G401 (cell line): ENCODE data around the gene LBX2. TPM values are rescaled to one million over a fixed set of nuclear protein-coding genes. Genes with fewer than 3 reads are reported as not detected.

Source experiments
- DNase-seq: peaks from one replicate; pipeline ENCODE4 v3.0.0-alpha.2; 2015; ENCODE audit warnings: low spot score
- in situ Hi-C: cut with HindIII; loops from 2 replicates; pipeline ENCODE4 v1.10.0; 2016; ENCODE audit warnings: low sequenced_read_pairs, mixed read lengths
- total RNA-seq: library from RNA; depleted of rRNA; stranded (reverse); fragments of >200 nt; shearing (Covaris generic); gene quantifications from 2 replicates; pipeline ENCODE4 v1.2.3, GENCODE V29; 2014

Gene LBX2
- total RNA-seq, 1 experiment from 2014 or later: not detected

DNA sequence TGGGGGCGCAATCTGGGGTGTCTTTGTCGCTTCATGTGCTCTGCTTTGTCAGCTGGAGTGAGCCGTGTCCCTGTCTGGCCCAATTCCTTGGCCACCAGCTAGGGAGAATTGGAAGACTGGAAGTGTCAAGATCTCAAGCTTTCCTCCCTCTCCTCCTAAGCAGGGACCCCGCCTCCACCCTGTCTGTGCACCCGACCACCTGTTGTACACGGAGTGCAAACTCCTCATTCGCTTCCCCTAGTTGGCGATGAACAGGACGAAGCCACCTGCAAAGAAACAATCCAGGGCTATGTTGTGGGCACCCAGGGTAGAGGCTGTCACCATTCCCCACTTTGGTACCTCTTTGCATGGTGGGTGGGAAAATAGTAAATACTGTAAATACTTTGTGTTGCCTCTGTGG, 28.3 kb upstream of the LBX2 start:
- DNase-seq: no peak
- in situ Hi-C loops: no loop called here

DNA sequence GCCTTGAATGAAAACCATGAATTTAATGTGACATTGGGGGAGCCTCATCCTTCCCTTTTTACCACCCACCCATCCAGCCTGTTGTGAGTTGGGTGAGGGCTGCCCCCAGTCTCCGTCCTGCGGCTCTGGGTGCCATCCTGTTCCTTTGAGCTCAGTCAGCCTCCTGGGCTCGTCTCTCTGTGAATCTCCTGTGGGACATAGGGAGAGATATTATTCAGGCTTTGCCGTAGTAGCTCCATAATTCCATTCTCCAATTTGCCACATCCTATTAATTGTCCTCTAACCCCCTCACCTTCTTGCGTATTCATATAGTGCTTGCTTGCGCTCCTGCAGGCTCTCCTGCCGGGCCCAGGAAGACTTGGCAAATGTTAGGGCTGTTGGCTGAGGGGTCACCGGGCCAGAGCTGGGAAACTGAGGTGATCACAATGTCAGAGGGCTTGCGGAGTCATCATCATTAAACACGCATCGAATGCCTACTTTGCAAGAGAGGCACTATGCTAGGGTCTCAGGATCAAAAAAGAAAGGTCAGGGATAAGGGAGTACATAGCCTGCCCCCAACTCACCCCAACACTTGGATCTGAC, 27.3 kb upstream of the LBX2 start:
- DNase-seq: no peak
- in situ Hi-C loops: no loop called here

DNA sequence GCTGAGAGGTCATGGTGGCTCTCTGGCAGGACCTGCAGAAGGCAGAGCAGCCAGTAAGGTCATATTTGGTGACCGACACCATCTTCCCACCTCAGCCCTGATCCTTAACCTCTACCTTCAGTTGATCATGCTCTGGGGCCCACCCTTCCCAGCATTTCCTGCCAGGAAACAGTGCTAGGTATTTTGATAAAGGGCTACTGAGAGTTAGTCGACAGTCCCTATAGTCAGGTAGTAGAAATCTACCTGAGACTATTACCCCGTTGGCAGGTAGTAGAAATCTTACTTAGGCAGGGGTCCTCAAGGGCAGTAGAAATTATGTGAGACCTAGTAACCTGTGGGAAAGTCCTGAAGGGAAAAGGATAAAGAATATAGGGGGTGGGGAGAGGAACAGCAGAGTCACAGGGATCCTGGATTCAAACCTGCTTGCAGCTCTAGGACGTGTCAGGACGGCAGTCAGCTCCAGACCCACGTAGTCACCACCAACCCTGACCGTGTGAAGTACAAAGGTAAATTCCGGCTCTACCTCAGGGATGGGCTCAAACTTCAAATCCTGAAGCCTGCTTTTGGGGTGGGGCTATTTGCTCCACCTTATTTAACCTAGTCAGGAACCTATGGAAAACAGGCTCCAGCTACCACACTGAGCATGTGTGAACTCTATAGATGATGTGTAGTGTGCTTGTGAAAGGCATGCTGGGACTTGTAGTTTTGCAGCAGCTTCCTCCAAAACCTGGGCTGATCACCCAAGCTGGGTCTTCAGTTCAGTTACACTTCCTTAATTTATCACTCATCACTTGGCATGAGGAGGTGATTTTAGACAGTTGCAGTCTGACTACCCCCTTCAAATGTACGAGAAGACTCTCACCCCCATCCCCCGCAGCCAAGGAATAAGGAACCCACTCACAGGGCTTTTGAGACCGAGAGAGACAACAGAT, 26.6 kb upstream of the LBX2 start, which contains the start of gene DQX1:
Gene DQX1, minus strand, starts transcription at position 515 of the 932 bp plus-strand sequence. Its CDS starts 502 bp downstream, at position 13.
- in situ Hi-C loops: no loop called here
- DNase-seq: peak; percentile 54

DNA sequence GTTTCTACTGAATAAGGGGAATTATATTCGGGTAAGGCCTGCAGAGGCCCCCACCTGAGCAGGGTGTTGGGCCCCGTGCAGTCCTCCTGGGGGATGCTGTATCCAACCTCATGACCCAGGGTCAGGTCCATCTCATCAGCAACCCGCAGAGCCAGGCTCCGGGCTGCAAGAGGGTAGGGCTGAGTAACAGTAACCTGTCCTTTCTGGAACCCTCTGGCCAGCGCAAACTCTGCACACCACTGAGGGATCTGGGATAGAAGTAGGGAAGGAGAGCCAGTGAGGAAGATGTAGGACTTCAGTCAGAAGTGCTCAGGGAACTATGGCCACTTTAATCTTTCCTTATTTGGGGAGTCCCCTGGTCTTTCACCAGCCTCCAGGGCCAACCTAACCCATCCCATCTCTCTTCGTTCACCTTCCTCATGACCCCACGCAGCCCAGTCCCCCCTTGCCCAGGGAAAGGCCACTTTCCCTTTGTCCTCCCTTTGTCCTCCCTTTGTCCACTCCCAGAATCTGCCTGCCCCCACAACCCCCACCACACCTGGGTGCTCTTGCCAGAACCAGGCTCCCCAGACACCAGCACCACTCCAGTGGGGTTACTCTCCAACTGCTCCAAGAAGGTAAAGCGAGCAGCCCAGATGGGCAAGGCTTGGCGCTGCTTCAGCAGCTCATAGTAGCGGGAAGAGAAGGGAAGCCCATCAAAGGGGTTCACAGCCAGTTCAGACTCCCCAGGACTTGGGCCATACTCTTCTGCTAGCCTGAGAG, 25.7 kb upstream of the LBX2 start:
- no peak for DNase-seq
- in situ Hi-C loops: no loop called here

DNA sequence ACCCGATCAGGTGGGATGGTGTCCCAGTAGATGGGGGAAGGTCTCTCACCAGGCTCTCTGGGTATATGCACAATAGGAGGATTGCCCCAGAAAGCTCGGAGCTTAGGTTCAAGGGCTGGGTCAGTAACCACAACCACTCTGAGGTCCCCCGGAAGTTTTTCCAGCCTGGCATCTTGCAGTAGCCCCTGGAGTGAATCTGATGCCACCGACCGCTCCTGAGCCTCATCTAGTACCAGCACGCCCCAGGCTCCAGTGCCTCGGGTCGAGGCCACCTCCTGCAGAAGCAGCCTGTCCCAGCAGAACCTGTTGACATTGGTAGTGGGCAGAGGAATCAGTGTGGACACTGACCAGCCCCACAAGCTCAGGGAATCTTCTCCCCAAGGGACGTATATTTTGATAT, 24.6 kb upstream of the LBX2 start:
- no peak for DNase-seq
- in situ Hi-C loops: no loop called here

DNA sequence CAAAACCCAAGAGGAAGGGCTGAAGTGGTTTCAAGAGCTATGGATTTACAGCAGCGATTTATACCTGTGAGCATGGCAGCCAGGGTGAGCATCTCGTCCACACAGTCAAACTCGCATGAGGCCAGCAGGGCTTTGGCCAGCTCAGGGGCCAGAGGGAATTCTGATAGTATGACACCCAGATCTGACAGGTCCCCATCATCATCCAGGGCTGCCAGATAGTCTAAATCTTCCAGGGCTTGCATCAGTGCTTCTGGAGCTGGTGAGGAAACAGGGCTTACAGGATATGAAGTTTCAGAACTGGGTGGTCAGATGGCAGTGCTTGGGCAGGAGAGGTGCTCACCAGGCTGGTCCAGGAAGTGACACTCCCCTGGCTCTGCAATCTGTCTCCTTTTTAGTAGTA, 23.1 kb upstream of the LBX2 start:
- DNase-seq: no peak
- in situ Hi-C loops: no loop called here

DNA sequence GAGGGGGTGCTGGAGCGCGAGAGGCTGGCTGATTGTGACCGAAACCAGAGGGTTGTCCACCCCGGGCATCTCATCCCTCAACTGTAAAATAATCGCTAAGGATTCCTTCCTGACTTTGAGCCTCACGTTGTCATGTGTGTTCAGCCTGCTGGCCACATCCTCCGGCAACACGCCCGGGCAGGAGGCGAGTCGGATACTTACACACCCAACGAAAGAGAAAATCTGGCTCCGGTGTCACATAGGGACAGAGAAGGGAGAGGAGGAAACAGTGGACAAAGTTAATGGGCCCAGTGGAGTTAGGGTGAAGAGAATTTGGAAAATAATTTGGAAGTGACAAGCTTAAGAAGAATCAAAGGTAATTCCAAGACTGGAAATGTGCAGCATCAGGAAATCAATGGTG, 17.2 kb upstream of the LBX2 start:
- DNase-seq: no peak
- in situ Hi-C loops: no loop called here

DNA sequence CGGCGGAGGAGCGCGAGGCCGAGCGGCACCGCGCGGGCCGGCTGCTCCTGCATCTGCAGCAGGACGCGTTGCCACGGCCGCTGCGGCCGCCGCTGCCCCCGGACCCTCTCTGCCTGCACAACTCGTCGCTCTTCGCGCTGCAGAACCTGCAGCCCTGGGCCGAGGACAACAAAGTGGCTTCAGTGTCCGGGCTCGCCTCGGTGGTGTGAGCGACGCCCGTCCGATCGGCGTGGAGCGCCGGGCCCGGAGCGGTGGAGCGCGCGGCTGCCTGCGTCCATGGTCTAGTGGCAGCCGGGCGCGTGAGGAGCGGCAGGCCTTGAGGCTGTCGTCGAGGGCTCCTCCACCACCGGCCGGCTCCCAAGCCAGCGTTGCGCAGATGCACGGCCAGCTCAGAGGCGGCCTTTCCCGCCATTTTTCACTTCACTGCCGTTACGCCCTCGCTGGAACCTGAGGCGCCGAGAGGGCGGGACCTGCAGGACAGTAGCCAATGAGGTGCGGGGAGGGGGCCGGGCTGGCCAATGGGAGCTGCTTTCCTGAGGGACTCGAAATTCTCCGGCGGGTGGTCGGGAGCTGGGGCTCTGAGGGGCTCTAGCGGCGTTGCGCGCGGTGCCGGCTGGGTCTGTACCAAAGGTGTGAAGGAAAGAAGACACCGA, 16.7 kb upstream of the LBX2 start:
- in situ Hi-C loops: no loop called here
- DNase-seq: peak; percentile 50

DNA sequence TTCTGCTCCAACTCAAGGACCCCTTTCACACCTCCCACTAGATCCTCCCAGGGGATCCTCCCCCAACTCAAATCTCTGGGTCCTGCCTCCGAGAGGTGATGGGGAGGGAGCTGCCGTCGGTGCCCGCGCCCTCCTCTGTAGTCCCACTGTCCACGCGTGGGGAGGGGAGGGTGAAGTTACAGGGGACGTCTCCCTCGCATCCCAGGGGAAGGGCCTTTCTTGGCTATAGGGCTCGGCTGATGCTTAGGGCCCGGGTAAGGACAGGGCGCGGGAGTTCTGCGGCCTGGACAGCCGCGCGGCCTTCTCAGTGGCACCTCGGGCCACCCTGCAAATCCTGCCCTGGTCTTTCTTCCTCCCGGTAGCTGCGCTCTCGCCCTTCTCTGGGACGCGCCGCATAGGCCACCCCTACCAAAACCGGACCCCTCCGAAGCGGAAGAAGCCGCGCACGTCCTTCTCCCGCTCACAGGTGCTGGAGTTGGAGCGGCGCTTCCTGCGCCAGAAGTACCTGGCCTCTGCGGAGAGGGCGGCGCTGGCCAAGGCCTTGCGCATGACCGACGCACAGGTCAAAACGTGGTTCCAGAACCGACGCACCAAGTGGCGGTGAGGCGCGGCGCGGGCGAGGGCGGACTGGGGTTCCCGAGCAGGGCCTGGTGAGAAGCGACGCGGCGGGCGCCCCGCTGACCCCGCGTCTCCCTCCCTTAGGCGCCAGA, 16.0 kb upstream of the LBX2 start:
- no peak for DNase-seq
- in situ Hi-C loops: no loop called here

DNA sequence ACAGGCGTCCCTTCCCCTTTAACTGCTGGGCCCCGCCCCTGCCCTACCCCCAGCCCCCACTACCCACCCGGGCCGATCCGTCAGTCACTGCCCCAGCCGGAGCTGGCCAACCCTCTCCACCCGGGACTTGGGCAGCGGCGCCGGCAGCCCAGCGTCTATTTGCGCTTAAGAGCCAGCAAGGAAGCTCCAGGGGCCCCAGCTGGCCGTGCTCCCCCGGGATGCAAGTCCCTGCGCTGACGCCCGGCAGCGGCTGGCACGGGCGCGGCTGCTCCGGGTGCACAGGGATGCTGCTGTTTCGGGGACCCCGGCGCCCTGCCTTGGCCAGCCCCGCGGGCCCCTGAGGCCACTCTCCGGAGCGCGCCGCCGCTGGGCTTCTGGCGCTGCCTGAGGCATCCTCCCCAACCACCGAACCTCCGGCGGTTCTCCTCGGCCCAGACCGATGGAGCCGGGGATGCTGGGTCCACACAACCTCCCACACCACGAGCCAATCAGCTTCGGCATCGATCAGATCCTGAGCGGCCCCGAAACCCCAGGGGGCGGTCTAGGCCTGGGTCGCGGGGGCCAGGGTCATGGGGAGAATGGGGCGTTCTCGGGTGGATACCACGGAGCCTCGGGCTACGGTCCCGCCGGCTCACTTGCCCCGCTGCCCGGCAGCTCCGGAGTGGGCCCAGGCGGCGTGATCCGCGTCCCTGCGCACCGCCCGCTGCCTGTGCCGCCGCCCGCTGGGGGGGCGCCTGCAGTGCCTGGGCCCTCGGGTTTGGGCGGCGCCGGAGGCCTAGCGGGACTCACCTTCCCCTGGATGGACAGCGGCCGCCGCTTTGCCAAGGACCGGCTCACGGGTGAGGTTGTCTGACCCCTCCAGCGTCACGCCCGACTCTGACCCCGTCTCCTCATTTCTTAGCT, 15.2 kb upstream of the LBX2 start, which contains the start of gene TLX2:
Gene TLX2, plus strand, starts transcription at position 83 of the 903 bp plus-strand sequence. Its CDS starts 357 bp downstream, at position 440.
- no peak for DNase-seq

DNA sequence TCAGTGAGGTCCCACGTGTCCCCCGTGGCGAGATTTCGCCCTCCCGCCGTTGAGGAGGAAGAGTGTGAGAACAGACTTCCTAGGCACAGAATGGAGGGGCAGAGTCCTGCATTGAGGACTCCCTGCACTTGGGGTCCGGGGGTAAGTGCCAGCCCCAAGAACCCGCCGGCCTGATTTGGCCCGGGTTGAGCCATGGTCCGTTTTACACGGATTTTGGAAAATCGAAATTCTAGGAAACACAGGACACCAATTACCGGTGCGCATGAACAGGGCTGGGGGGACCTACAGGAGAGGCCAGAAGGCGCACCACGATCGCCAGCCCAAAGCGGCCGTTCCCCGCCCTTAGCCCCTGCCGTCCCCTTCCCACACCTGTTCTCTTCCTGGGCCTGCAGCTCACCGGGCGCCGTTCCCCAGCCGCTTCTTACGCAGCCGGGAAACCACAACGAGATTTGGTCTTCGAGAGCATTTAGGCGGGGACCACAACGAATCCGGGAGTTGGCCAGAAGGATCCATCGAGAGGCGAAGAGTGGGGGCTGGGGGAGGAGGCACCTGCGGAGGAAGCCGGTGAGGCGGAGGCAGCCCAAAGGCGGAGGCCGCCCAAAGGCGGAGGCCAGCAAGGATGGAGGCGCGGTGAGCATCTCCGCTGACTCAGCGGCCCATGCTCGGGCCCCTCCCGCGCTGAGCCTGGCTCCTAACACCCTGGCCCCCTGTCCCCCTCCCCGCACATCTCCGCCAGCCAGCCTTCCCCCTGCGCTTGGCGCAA, 14.4 kb upstream of the LBX2 start:
- DNase-seq: no peak
- in situ Hi-C loops: no loop called here

More for the DNA sequence above, 15.2 kb upstream of the LBX2 start, which contains the start of gene TLX2:
- in situ Hi-C loops: no loop called here

DNA sequence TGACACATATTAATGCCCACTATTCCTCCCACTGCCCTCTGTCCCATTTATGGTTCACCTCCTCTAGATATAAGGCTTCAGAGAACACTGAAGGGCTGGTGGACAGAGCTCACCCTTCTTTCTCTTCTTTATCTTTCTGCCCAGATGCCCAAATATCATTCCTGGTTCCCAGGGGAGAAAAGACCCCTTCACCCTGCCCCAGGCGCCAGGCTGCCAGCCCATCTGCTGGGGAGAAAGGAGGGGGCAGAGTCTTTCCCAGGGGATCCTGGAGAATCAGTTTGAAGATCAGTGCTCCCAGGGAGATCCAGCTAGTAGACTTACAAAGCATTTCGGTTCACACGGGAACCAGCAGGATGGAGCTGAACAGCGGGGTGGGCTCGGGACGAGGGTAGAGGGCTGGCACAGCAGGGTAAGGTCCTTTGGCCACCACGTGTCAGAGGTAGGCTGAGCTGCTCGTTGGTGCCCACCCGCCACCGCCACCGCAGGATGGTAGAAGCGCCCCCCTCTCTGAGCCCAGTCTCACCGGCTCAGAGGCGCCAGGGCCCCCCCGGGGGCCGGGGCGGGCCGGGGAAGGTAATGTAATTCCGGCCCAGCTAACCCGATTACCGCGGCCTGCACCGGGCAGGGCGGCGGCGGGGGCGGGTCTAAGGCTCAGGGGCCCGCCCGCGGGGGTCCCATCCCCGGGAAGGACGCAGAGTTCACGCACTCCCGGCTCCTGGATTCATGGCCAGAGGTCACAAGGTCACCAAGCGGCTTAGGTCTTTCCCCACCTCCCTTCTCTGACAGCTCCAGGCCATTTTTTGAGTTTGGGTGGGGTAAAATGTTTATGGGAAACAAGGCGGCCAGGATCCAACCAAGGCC, 13.6 kb upstream of the LBX2 start:
- DNase-seq: no peak
- in situ Hi-C loops: no loop called here

DNA sequence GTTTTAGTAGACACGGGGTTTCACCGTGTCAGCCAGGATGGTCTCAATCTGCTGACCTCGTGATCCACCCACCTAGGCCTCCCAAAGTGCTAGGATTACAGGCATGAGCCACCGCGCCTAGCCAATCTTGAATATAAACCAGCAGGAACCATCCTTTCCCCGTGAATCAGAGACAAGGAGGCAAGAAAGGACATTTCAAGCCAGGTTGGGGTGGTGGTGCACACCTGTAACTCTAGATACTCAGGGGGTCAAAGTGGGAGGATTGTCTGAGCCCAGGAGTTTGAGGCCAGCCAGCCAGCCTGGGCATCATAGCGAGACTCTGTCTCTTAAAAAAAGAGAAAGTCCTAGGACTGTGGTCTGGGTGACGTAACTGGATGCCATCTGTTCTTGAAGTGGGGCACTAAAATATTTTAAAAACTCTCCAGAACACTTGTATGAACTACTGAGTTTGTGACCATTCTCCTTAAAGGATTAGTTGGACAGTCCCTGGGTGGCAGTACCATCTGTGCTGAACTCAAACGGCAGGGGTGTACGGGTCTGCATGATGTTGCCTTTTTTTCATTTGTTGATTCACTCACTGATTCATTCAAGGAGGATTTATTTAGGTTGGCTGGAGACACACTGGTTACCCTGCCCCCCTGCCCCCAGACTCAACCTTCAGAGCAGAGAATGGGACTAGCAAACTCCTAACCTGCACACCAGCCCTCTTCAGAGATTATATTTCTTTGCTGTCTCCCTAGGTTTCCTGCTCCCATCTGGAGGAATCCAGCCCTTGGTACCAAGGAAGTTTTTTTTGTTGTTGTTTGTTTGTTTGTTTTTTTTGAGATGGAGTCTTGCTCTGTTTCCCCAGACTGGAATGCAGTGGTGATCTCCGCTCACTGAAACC, 11.9 kb upstream of the LBX2 start:
- in situ Hi-C loops: no loop called here
- DNase-seq: no peak

DNA sequence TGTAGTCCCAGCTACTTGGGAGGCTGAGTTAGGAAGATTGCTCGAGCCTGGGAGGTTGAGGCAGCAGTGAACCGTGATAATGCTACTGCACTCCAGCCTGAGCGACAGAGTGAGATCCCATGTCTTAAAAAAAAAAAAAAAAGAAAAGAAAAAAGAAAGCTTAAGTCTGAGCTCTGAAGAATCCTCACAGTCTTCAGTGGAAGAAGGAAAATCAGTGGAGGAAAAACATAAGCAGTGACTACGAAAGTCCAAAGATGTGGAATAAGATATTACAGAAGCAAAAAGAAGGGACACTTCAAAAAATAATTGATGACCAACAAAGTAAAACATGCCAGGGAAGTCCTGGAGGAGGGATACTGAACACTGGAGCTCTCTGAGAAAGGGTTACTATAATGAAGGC, 10.9 kb upstream of the LBX2 start:
- DNase-seq: no peak
- in situ Hi-C loops: no loop called here

DNA sequence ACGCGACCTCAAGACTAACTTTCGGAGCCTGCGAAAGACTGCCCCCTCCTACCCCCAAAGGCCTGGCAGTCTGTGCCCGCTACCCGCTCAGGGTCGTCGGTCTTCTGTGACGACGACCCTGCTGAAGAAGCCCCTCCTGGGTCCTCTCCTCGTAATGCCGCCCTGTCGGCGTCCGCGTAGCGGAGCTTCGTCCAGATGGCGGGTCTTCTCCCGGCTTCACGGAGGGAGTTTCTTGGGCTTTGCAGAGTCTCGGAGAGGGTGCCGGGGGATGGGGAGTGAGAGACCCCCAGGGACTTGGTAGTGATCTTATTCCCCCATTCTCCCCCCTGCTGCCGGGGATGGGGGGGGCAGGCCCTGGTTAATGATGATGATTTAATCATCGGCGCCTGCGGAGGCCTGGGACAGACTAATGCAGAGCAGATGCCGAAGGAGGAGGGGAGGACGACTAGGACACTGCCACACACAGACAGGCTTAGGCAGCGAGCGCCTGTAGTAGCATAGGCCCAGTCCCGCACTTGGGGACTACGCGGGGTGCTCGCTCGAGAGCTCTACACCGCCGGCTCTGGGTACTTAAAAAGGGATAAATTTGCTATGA, 8.6 kb upstream of the LBX2 start:
- in situ Hi-C loops: no loop called here
- DNase-seq: peak; percentile 59
